Measurements from ENCODE around the gene TRAPPC2B. TPM values are rescaled to one million over a fixed set of nuclear protein-coding genes. Genes with fewer than 3 reads are reported as not detected.
"Not testable (repeated sequence)": the region's sequence is repeated elsewhere in the genome, so short reads cannot be mapped to it uniquely, and the experiment has no call there.

Gene TRAPPC2B
- total RNA-seq, 1 experiment from 2014 or later, result 18.3 TPM

GRCh38 chr19:57366776-57367175 is 3.4 kb downstream of the TRAPPC2B start:
- no peak for DNase-seq (ENCODE audit: extremely low read depth, low read depth)

GRCh38 chr19:57374179-57374578 is 10.8 kb downstream of the TRAPPC2B start:
- DNase-seq (ENCODE audit: extremely low read depth, low read depth), result no peak

- DNase-seq (ENCODE audit: extremely low read depth, low read depth), result not testable (repeated sequence)
Observed at GRCh38 chr19:57374647-57375046, 11.3 kb downstream of the TRAPPC2B start.

GRCh38 chr19:57376151-57376550 is 12.8 kb downstream of the TRAPPC2B start:
- no peak for DNase-seq (ENCODE audit: extremely low read depth, low read depth)

GRCh38 chr19:57377498-57378146 is 14.3 kb downstream of the TRAPPC2B start:
- DNase-seq (ENCODE audit: extremely low read depth, low read depth), result no peak

- DNase-seq (ENCODE audit: extremely low read depth, low read depth), result no peak
Observed at GRCh38 chr19:57380923-57381322, 17.6 kb downstream of the TRAPPC2B start.

GRCh38 chr19:57382806-57383488 is 19.6 kb downstream of the TRAPPC2B start:
- DNase-seq (ENCODE audit: extremely low read depth, low read depth), result no peak

- no peak for DNase-seq (ENCODE audit: extremely low read depth, low read depth)
Observed at GRCh38 chr19:57389194-57389729, 25.9 kb downstream of the TRAPPC2B start.

- DNase-seq (ENCODE audit: extremely low read depth, low read depth), result peak; percentile 91
Observed at GRCh38 chr19:57389730-57390598, 26.6 kb downstream of the TRAPPC2B start, which contains the start of gene ZNF548. TSS of gene ZNF548 (plus strand) at chr19:57389854. CDS start at chr19:57390100, 246 bp downstream.

- no peak for DNase-seq (ENCODE audit: extremely low read depth, low read depth)
Observed at GRCh38 chr19:57395710-57396109, 32.4 kb downstream of the TRAPPC2B start.

- DNase-seq (ENCODE audit: extremely low read depth, low read depth), result no peak
Observed at GRCh38 chr19:57398868-57399267, 35.5 kb downstream of the TRAPPC2B start.

GRCh38 chr19:57403737-57404563 is 40.6 kb downstream of the TRAPPC2B start:
- no peak for DNase-seq (ENCODE audit: extremely low read depth, low read depth)

- DNase-seq (ENCODE audit: extremely low read depth, low read depth), result no peak
Observed at GRCh38 chr19:57406516-57407123, 43.3 kb downstream of the TRAPPC2B start.

GRCh38 chr19:57410877-57411671 is 47.7 kb downstream of the TRAPPC2B start, which contains the start of gene ZNF17:
TSS of gene ZNF17 (plus strand) at chr19:57411161. CDS start at chr19:57413616, 2,455 bp downstream.
- DNase-seq (ENCODE audit: extremely low read depth, low read depth), result peak; percentile 83

Other genes starting within 250 kb of the TRAPPC2B start
- not detected in 2 replicates for gene USP29, start 243.6 kb upstream of the TRAPPC2B start, total RNA-seq (2014; rRNA removed; shearing (Covaris generic))
- not detected in 2 replicates for gene ZIM3, start 218.3 kb upstream of the TRAPPC2B start, total RNA-seq (2014; rRNA removed; shearing (Covaris generic))
- gene DUXA, start 196.1 kb upstream of the TRAPPC2B start, total RNA-seq (2014; rRNA removed; shearing (Covaris generic)), result not detected in 2 replicates
- gene ZNF264, start 172.1 kb upstream of the TRAPPC2B start, total RNA-seq (2014; rRNA removed; shearing (Covaris generic)), result 9.5 and 11.0 TPM in 2 replicates
- not detected in 2 replicates for gene AURKC, start 132.5 kb upstream of the TRAPPC2B start, total RNA-seq (2014; rRNA removed; shearing (Covaris generic))
- 10.0 and 10.1 TPM in 2 replicates for gene ZNF805, start 122.9 kb upstream of the TRAPPC2B start, total RNA-seq (2014; rRNA removed; shearing (Covaris generic))
- 42.3 and 45.7 TPM in 2 replicates for gene ZNF460, start 83.1 kb upstream of the TRAPPC2B start, total RNA-seq (2014; rRNA removed; shearing (Covaris generic))
- gene ZNF543, start 43.1 kb upstream of the TRAPPC2B start, total RNA-seq (2014; rRNA removed; shearing (Covaris generic)), result 9.8 and 10.1 TPM in 2 replicates
- gene ZNF304, start 12.3 kb upstream of the TRAPPC2B start, total RNA-seq (2014; rRNA removed; shearing (Covaris generic)), result 4.6 and 5.5 TPM in 2 replicates
- 1.6 and 2.8 TPM in 2 replicates for gene ZNF547, start within 50 bp of the TRAPPC2B start, total RNA-seq (2014; rRNA removed; shearing (Covaris generic))
- 9.4 and 10.6 TPM in 2 replicates for gene ZNF548, start 26.3 kb downstream of the TRAPPC2B start, total RNA-seq (2014; rRNA removed; shearing (Covaris generic))
- gene ZNF17, start 47.6 kb downstream of the TRAPPC2B start, total RNA-seq (2014; rRNA removed; shearing (Covaris generic)), result 3.9 and 4.7 TPM in 2 replicates
- gene ZNF749, start 71.8 kb downstream of the TRAPPC2B start, total RNA-seq (2014; rRNA removed; shearing (Covaris generic)), result 16.4 and 21.3 TPM in 2 replicates
- 0.17 and 0.22 TPM in 2 replicates for gene VN1R1, start 93.6 kb downstream of the TRAPPC2B start, total RNA-seq (2014; rRNA removed; shearing (Covaris generic))
- 6.1 and 9.4 TPM in 2 replicates for gene ZNF772, start 114.0 kb downstream of the TRAPPC2B start, total RNA-seq (2014; rRNA removed; shearing (Covaris generic))
- gene ZNF419, start 124.2 kb downstream of the TRAPPC2B start, total RNA-seq (2014; rRNA removed; shearing (Covaris generic)), result 10.7 and 16.1 TPM in 2 replicates
- 2.7 and 3.0 TPM in 2 replicates for gene ZNF773, start 136.4 kb downstream of the TRAPPC2B start, total RNA-seq (2014; rRNA removed; shearing (Covaris generic))
- 4.1 and 5.9 TPM in 2 replicates for gene ZNF549, start 163.8 kb downstream of the TRAPPC2B start, total RNA-seq (2014; rRNA removed; shearing (Covaris generic))
- gene ZNF550, start 196.3 kb downstream of the TRAPPC2B start, total RNA-seq (2014; rRNA removed; shearing (Covaris generic)), result 8.3 and 8.6 TPM in 2 replicates
- 4.5 and 5.0 TPM in 2 replicates for gene ZNF416, start 215.4 kb downstream of the TRAPPC2B start, total RNA-seq (2014; rRNA removed; shearing (Covaris generic))
- gene ZIK1, start 220.6 kb downstream of the TRAPPC2B start, total RNA-seq (2014; rRNA removed; shearing (Covaris generic)), result not detected in 2 replicates
- gene ZNF530, start 236.3 kb downstream of the TRAPPC2B start, total RNA-seq (2014; rRNA removed; shearing (Covaris generic)), result 3.8 and 4.8 TPM in 2 replicates

All from NCI-H460 (cell line).